ENCODE data around the gene PLA2G6. TPM values are rescaled to one million over a fixed set of nuclear protein-coding genes. Genes with fewer than 3 reads are reported as not detected.

PLA2G6 gene
- total RNA-seq, 1 experiment from 2014 or later = 6.0 TPM

GRCh38 chr22:38213990-38214301 lies 32.3 kb upstream of the PLA2G6 start:
- Histone ChIP-seq H3K27ac (ENCODE audit: low read length) (no peak overlapping the region), H3K79me2 (ENCODE audit: low read length) (peaks cover 33% of the 10 kb centered on the region), H3K27me3 (ENCODE audit: low read length) (no peaks in the 10 kb centered on the region), H3K9ac (ENCODE audit: low read length) (no peak overlapping the region), H3K4me3 (ENCODE audit: low read length) (no peak overlapping the region), H2AFZ (ENCODE audit: low read length) (no peak overlapping the region), H3F3A (ENCODE audit: low read length, unreplicated experiment) (no peaks in the 10 kb centered on the region), H3K4me2 (ENCODE audit: low read length) (no peak overlapping the region), H3K9me2 (replicated peaks; ENCODE audit: low read length) (no peaks in the 10 kb centered on the region), H3K4me1 (ENCODE audit: insufficient read depth, low read length) (peaks cover 14% of the 10 kb centered on the region), H3K9me3 (ENCODE audit: low read length) (no peaks in the 10 kb centered on the region), H3K36me3 (ENCODE audit: low read depth, low read length) (peaks cover 8% of the 10 kb centered on the region), H4K20me1 (ENCODE audit: low read length) (peaks cover 18% of the 10 kb centered on the region; the same call in 1 of the 2 replicates)
- BruUV-seq (replicated peaks) = no TSS peak
- DNase-seq (no peak), ATAC-seq (no peak)
- ChIA-PET POLR2A (ENCODE audit: unreplicated experiment) (no interaction called here), CTCF (no interaction called here)
- TF ChIP-seq EZH2phosphoT487 (IDR thresholded peaks at IDR 0.05; ENCODE audit: borderline replicate concordance, low read length) = no peak
- no peak for TF ChIP-seq EZH2 (IDR thresholded peaks at IDR 0.05; ENCODE audit: low read length, unreplicated experiment)
- no peak for TF ChIP-seq CTCF (conservative IDR thresholded peaks at IDR 0.05; ENCODE audit: low read depth, low read length)
- intact Hi-C loops (cut with micrococcal nuclease) = loop anchor here (10.0 kb wide), 1 partner anchor 99 kb away; the partner anchor contains the start of gene BAIAP2L2

GRCh38 chr22:38213319-38213989 lies 31.8 kb upstream of the PLA2G6 start:
- ChIA-PET CTCF (no interaction called here), POLR2A (ENCODE audit: unreplicated experiment) (no interaction called here)
- intact Hi-C loops (cut with micrococcal nuclease) = loop anchor here (10.0 kb wide), 1 partner anchor 99 kb away; the partner anchor contains the start of gene BAIAP2L2
- ATAC-seq (no peak), DNase-seq (no peak)
- H4K20me1 ChIP-seq (ENCODE audit: low read length) = peaks cover 20% of the 10 kb centered on the region; the same call in 1 of the 2 replicates
- H3K27ac ChIP-seq (ENCODE audit: low read length) = no peak overlapping the region
- H3K9me3 ChIP-seq (ENCODE audit: low read length) = no peaks in the 10 kb centered on the region
- no peaks in the 10 kb centered on the region for H3K9me2 ChIP-seq (replicated peaks; ENCODE audit: low read length)
- H3K4me2 ChIP-seq (ENCODE audit: low read length) = no peak overlapping the region
- H2AFZ ChIP-seq (ENCODE audit: low read length) = no peak overlapping the region
- H3K4me3 ChIP-seq (ENCODE audit: low read length) = no peak overlapping the region
- H3K9ac ChIP-seq (ENCODE audit: low read length) = no peak overlapping the region
- H3F3A ChIP-seq (ENCODE audit: low read length, unreplicated experiment) = no peaks in the 10 kb centered on the region
- peaks cover 9% of the 10 kb centered on the region for H3K4me1 ChIP-seq (ENCODE audit: insufficient read depth, low read length)
- H3K79me2 ChIP-seq (ENCODE audit: low read length) = peaks cover 38% of the 10 kb centered on the region
- TF ChIP-seq EZH2 (IDR thresholded peaks at IDR 0.05; ENCODE audit: low read length, unreplicated experiment) (no peak), CTCF (conservative IDR thresholded peaks at IDR 0.05; ENCODE audit: low read depth, low read length) (no peak), EZH2phosphoT487 (IDR thresholded peaks at IDR 0.05; ENCODE audit: borderline replicate concordance, low read length) (no peak)
- BruUV-seq (replicated peaks) = no TSS peak
- peaks cover 10% of the 10 kb centered on the region for H3K36me3 ChIP-seq (ENCODE audit: low read depth, low read length)
- no peaks in the 10 kb centered on the region for H3K27me3 ChIP-seq (ENCODE audit: low read length)

- POLR2A ChIA-PET (ENCODE audit: unreplicated experiment) = no interaction called here
- peaks cover 48% of the 10 kb centered on the region for H3K79me2 ChIP-seq (ENCODE audit: low read length)
These were observed 30.8 kb upstream of the PLA2G6 start for GRCh38 chr22:38212442-38212841.

More at GRCh38 chr22:38212442-38212841, 30.8 kb upstream of the PLA2G6 start:
- no TSS peak for BruUV-seq (replicated peaks)
- no peaks in the 10 kb centered on the region for H3K9me2 ChIP-seq (replicated peaks; ENCODE audit: low read length)
- no peak for ATAC-seq
- no peak overlapping the region for H3K4me2 ChIP-seq (ENCODE audit: low read length)
- no peaks in the 10 kb centered on the region for H3K9me3 ChIP-seq (ENCODE audit: low read length)
- H3F3A ChIP-seq (ENCODE audit: low read length, unreplicated experiment) = no peaks in the 10 kb centered on the region
- CTCF ChIA-PET = no interaction called here
- no peak overlapping the region for H2AFZ ChIP-seq (ENCODE audit: low read length)
- H3K27me3 ChIP-seq (ENCODE audit: low read length) = no peaks in the 10 kb centered on the region
- peaks cover 30% of the 10 kb centered on the region; the same call in 1 of the 2 replicates for H4K20me1 ChIP-seq (ENCODE audit: low read length)
- DNase-seq = no peak
- intact Hi-C loops (cut with micrococcal nuclease) = loop anchor here (10.0 kb wide), 1 partner anchor 98 kb away; the partner anchor contains the start of gene BAIAP2L2
- no peak overlapping the region for H3K9ac ChIP-seq (ENCODE audit: low read length)
- no peaks in the 10 kb centered on the region for H3K4me1 ChIP-seq (ENCODE audit: insufficient read depth, low read length)
- H3K27ac ChIP-seq (ENCODE audit: low read length) = no peak overlapping the region
- no peak overlapping the region for H3K4me3 ChIP-seq (ENCODE audit: low read length)
- TF ChIP-seq EZH2phosphoT487 (IDR thresholded peaks at IDR 0.05; ENCODE audit: borderline replicate concordance, low read length) = no peak
- TF ChIP-seq EZH2 (IDR thresholded peaks at IDR 0.05; ENCODE audit: low read length, unreplicated experiment) = no peak
- no peak for TF ChIP-seq CTCF (conservative IDR thresholded peaks at IDR 0.05; ENCODE audit: low read depth, low read length)
- H3K36me3 ChIP-seq (ENCODE audit: low read depth, low read length) = peaks cover 13% of the 10 kb centered on the region

All from PC-3 (cell line).